HG02678 (cell line): Measurements from ENCODE around the gene RAMACL.
A peak's percentile ranks its signal among the peaks of the same experiment; 100 is the strongest.
"Not testable (repeated sequence)": the region's sequence is repeated elsewhere in the genome, so short reads cannot be mapped to it uniquely, and the experiment has no call there.

Experiments
- ATAC-seq: cut with Tn5 transposase; IDR thresholded peaks from one replicate; pipeline ENCODE4 v1.9.1; 2021; ENCODE audit warnings: mild to moderate bottlenecking, moderate library complexity; ENCODE audit not compliant: unreplicated experiment

Gene RAMACL

DNA sequence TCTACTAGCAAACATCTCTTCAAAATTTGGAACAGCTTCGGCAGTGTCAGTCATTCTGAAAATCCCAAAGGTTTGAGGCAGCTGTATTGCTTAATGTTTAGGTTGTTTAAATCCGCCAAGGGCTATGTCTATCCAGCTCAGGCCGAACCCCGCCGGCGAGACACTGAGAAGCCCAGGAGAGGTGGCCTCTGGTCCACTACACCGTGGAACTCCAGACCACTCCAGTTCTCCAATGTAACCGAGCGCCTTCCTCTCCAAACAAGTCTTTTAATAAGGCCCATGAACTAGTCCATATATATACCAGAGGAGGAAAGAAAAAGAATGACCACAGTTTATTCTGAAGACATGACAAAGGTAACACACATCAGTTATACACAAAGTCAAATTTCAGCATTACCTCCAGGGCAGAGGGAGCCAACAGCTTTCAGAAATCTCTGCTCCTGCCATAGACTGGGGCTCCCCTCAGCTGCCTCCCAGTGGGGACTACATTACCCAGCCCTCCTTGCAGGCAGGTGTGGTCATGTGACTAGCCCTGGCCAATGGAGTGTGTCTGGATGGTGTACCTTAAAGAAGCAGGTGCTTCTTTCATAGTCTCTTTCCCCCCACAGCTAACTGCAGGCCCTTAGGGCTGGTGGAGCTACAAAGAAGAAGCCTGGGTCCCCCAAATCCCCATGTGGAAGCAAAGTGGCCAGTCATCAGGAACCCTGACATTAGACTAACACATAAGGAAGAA, at the start of gene RAMACL:
Gene RAMACL (minus strand): TSS at position 255 of the 733 bp plus-strand sequence. CDS start 201 bp downstream, at position 54.
- peak; percentile 62 for ATAC-seq

DNA sequence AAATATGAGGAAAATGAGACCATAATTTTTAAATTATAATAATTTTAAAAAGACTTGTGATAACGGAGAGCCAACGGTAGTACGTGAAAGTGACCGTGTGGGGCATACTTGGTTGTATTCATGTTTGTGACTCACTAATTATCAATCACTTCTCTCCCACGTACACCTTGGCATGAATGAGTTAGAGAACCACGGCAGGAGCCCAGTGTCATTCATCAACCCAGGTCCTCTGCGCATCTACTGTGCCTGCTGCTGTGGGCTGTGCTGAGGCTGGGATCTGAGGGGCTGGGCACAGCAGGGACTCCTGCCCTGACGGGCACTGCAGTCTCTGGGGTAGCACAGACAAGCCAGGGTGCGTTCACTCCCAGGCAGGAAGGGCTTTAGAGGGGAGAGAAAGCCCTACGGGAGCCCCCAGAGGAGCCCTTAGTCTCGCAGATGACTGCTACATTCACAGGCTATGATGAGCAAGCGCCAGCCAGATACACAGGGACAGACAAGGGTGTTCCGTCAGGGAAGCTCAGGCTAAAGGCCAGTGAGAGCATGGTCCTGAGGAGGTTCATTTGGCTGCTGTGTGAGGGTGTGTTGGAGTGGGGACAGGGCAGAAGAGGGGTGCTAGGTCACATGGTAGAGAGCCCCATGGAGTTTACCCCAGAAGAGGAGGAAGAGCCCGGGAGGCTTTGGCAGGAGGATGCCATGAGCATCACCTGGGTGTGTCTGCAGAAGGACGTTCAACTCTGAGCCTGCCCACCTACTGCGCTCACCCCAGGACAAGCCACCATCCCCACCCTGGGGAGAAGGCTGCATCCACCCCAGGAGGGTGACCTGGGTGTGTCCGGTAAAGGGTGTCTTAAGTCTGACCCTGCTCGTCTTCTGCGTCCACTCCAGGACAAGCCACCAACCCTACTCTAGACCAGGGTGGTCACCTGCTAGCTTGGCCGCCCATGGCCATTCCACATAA, 48.8 kb upstream of the RAMACL start:
- ATAC-seq: no peak

DNA sequence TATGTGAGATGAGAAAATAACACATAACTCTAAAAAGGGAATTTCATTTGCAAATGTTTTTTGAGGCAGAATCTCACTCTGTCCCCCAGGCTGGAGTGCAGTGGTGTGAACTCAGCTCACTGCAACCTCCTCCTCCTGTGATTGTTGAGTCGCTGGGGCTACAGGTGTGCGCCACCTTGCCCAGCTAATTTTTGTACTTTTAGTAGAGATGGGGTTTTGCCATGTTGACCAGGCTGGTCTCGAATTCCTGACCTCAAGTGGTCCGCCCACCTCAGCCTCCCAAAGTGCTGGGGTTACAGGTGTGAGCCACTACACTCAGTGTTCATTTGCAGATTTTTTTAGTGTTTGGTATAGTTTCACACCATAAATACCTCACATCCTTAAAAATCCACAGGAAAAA, 48.1 kb upstream of the RAMACL start:
- not testable (repeated sequence) for ATAC-seq

DNA sequence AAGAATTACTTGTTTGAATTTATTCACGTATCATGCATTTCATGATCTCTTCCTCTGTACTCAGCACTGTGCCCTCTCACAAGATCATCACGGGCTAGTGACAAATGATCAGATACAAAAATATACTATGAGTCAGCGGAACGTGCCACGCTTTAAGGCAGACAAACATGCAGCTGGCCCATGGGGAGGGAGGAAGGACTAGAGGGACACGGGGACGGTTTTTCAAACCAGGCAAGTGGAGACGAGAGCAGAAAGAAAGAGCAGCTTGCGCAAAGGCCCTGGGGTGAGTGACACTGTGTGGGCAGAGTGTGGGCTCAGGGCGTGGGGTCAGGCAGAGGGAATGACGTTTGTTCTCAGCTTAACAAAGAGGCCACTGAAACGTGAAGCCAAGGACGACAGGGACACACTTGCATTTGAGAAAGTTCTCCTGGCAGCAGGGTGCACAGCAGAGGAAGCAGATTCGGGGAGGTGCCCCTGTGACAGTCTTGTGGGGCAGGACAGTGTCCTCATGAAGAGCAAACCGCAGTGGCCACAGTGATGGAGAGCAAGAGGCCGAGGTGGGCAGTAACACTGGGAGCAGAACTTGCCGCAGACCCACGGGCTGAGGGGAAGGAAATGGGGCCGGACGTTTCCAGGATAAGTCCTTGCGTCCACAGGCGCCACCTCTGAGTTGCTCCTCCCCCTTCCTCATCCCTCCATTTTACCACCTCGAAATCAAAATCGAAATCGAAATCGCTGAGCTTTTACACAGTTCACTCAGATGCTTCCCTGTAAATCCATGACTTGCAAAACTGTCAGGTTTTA, 47.5 kb upstream of the RAMACL start:
- no peak for ATAC-seq

DNA sequence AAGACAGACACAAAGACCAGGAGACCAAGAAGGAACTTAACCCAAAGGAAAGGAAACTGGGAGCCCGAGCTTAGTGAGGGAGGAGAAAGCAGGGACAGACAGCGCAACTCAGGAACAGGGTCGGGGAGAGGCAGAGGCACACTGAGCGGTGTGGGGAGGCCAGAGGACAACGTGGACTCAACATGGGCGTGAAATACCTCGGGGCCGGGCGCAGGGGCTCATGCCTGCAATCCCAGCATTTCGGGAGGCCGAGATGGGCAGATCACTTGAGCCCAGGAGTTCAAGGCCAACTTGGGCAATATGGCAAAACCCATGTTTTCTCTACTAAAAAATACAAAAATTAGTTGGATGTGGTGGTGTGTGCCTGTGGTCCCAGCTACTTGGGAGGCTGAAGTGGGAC, 46.3 kb upstream of the RAMACL start:
- ATAC-seq: no peak

DNA sequence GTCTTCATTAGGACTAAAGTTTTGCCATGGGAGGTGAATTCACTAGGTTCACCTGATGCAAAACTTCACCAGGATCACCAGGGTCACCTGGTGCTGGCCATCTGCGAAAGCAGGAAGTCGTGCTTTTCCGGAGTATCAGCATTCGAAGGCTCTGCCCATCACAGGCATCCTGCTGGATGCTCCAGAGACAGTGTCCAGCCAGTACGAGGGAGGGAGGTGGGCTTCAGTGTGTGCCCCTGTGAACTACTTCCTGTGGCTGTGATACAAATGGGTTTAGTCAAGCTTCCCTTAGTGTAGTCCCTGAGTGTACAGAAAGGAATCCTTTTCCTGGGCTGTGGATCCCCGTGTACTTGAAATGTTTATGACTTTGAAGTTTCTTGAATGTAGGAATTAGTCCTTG, 44.0 kb upstream of the RAMACL start:
- ATAC-seq: no peak

DNA sequence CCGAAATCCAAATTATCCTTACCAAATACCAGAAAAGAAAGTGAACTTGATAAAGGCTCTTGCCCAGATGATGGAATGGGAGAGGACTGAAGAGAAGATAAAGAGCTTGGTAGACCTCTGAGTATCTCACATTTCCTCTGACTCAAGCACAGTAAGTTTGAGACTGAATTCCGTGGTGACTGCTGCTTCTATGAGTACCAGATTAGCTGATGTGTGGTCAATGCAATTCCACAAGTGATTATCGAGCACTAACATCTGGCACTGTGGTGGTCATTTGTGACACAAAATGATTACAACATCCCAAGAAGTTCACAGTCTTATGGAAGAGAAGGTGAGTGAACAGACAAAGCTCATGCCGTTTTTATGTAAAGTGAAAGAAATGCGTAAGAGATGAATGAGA, 43.1 kb upstream of the RAMACL start:
- ATAC-seq: no peak

DNA sequence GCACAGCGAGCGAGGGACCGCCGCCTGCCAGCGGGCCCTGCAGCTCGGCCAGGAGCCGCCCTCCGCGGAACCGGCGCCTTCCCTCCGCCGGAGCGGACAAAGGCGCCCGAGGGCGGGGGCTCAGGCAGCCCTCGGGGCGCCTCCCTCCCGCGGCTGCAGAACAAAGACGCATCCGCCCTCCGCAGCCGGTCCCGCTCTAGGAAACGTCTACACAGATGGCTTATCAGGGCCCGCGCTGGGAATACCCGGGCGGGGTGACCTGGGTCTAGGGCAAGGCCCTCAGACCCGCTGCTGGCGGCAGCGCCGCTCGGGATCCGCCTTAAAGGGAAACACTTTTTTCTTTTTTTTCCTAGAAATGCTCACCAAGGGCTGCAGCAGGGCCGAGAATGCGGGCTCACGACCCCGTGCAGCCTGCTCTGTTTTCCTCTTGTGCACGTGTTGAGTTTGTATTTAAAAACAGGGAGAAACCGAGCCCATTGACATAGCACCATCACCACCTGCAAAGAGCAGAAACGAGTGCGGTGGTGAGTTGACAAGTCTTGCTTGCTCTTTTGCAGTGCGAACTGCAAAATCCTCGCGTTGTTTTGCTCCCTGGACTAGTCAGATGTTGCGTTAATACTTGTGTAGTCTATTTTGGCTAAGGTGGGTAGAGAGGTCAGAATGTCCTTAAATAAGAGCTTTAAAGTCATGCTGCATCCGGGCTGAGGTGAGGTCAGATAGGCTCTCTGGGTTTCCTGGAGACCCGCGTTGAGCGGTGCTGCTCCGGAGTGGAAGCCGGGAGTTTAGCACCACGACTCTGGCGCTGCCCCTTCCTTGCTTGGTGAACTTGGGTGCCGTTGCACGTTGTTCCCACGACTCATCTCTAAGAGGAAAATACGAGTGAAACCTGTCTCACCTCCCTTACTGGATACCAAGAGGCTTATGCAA, 41.7 kb upstream of the RAMACL start:
- peak; percentile 27 for ATAC-seq

DNA sequence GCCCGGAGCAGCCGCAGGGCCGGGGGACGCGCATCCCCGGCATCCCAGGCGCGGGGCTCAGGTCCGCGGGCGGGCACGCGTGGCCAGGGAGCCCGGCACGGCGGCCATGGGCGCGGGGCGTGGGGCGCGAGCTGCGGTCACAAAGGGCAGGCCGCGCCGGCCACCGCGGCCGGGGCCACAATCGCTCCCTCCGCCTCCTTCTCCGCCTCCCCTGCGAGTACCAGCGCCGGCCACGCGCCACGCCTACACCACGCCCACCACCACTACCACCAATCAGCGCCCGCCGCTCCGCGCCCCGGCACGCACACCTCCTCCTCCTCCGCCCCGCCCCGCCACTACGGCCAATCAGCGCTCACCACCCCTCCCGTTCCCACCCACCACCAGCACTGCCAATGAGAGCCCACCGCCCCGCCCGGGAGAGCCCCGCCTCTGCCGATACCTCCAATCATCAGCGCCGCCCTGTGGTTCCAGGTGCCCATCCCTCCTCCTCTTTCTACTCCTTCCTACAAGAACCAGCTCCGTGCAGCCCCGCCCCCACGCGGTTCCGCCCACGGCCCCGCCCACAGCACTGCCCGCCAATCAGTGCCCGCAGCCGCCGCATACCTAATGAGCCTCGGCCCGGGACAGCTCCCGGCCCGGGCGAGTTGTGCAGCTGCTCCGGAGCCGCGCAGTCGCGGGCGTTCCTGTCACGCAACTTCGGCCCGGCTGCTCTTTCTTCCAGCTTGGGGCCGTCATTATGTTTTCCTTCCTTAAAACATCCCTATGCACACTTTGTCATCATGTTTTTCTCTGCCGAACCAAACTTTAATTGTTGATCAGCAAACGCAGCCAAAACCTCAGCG, 40.8 kb upstream of the RAMACL start, which contains the start of gene RPS6KA2:
Gene RPS6KA2 (minus strand): TSS at position 219 of the 842 bp plus-strand sequence. CDS start 232 bp downstream, outside the sequence.
- peak; percentile 80 for ATAC-seq

DNA sequence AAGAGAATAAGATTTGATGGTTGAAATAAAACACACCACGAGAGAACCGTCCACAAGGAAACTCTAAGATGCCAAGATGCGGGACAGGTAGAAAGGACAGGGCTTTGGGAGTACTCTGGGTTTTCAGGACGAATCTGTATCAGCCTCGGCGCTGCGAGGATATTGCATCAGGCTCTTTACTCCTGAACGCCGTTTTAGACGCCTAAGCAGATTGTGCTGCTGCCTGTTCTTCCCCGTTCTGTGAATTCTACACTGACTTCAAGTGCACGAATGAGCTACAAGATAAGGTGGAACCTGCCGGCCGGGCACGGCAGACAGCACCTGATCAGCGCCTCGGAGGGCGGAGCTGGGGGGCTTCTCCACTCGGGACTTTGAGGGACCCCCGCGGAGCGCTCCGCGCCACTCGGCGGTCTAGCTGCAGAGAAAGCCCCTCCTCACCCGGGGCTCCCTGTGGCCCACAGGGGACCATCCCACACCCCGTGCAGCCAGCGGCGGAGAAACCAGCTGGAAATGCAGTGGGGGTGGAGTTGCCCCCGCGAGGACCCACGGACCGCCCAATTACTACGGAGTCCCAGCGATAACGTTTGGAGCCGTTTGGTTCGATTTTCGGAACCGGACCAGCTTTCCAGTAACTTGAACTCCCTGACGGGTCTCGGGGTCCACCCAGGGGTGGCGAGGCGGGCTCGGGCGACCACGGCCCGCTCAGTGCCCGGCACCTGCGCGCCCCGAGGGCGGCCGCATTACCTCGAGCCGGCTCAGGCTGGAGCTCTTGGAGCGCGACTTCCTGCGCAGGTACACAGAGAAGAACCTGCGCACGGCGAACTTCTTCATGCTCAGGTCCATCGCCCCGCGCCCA, 39.9 kb upstream of the RAMACL start:
- peak; percentile 2 for ATAC-seq

DNA sequence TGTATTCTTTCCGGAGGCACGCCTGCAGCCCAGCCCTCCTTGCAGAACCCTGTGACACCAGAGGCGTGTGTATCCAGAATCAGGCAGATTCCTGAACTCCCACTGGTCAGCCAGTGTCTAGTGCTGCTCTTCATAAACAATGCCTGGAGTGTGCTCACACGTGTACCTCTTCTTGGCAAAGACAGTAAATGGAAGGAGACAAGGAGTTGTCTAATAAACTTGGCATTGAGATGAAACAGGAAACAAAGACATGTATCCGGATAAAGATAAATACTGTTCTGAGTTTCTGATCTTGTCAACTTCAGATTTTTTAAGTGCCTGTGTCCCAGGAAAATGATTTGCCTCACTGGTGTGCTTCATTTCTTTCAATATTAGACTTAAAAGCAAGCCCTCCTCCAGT, 38.9 kb upstream of the RAMACL start:
- ATAC-seq: no peak

DNA sequence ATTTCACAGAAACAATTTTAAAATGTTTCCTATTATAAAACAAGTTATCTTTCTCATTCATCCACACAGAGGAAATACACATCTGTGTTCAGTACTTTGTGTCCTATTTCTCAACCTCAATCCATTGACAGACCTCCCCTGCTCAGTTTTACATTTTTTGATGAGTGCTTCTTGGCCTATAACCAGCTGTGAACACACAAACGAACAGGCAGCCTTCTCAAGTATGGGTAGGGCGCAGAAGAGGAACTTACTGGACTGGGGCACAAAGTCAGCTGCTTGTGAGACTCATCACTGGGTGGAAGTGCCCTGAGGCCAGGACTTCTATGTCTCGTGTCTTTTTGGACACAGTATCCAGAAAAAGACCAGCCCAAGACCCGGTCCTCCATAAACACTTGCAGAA, 37.8 kb upstream of the RAMACL start:
- ATAC-seq: no peak

DNA sequence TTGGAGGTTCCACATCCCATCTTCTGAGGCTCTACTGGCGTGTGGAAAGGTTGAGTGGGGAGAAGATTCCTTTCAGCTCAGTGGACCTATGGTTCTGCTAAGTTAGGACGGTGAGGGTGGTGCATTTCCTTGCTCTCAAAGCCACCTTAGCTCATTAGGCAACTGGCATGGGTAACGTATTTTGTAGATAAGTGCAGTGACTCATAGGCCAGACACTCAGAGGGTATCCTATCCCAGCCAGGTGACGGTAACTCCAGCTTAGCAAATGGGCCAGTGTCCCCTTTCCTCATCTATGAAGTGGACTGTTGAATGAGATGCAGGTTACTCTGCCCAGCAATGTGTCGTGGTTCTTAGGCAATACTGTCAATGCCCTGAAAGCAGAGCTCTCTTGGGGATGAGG, 36.8 kb upstream of the RAMACL start:
- ATAC-seq: no peak

DNA sequence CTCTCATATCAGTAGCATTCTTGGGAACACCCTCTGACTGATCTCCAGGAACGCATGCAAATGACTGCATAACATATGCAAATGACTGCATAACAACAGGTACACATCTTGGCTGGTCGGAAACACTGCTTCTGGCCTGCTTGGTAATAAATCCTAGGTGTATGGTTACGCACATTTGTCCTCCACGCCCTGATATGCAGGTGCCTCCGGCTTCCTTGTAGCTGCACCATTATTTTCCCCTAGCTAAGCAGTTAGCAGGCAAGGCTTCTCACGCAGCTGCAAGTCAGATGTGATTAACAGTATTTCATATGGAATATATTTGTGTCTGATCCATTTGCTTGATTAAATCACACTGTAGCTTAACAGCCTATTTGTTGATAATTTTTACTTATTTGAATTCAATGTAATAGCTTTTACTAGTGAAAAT, 34.6 kb upstream of the RAMACL start:
- ATAC-seq: no peak

DNA sequence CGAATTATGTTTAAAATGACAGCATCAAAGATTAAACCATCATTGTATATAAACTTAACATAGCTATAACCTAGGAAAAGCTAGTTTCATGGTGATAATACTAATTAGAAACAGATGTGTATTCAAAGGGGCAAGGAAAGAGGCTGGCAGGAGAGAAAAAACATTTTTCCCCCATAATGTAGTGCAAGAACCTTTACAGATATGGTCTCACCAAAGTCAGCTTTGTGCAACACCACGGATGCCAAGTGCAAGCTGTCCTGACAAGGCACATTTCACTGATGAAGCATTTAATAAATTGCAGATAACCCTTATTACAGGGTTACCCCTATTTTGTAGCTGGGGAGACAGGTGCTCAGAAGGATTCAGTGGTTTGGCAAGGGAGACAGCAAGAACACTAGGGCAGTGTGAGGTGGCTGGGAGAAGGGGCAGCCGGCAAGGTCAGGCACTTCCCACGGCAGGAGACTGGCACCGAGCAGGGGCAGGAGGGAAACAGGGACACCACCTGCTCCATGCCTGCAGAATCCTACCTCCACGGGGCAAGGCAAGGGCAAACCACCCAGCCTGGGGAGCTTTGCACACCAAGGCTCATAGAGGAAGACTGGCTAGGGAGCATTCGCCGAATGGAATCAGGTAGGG, 34.1 kb upstream of the RAMACL start:
- ATAC-seq: no peak

DNA sequence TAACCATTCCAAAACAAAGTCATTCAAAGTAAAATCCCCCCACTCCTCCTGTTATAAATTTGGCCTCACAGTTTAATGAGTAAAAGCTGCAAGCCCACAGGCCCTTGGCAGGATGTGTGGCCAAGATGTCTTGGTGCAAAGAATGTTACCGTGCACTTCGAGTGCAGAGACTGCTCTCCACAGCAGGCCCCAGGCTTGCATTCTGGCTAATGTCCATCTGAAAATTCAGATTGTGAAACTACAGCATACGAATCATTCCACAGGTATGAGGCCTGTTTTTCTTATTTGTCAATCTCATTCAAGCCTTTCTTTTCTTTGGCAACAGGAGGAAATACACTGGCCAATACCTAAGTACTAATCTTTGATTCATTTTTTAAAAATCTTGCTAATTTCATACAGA, 33.4 kb upstream of the RAMACL start:
- ATAC-seq: no peak

DNA sequence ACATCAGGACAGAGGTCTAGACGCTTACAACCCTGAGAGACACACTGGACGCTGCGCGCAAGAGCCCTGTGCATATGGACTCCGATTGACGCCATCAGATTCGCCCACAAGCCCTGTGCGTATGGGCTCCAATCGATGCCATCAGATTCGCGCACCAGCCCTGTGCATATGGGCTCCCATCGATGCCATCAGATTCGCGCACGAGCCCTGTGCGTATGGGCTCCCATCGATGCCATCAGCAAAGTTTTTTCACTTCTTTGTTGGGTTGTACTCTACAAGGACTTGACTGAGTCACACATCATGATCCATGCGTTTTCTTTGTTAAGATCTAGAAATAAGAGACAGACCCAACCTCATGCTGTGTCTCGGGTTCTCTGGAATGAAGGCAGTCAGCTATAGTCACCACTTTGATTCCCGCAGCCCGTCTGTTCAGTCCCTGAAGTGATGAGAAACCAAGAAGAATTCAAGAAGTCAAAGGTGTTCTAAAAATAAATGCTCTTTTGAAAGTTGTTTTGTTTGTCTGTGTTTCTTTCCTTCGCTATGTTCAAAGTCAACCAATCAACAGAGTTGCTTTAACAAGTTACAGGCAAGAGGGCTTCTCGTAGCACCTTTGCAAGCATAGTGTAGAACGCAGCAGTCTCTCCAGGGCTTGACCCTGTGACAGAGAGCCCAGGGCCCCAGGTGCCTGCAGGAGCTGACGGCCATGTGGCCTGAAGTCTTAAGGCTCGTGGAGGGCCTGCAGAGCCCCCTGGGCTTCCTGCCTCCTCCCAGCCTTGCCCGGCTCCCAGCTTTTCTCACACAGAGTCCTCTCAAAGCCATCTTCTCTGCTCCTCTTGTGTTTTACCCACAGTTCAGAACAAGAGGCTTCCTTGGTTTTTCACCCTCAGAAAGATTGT, 32.6 kb upstream of the RAMACL start:
- no peak for ATAC-seq
